ENCODE measurements around the gene CHMP1B. TPM values are rescaled to one million over a fixed set of nuclear protein-coding genes. Genes with fewer than 3 reads are reported as not detected.

CHMP1B gene
- polyA plus RNA-seq, 1 donor from 2014 or later: 106 TPM

DNA sequence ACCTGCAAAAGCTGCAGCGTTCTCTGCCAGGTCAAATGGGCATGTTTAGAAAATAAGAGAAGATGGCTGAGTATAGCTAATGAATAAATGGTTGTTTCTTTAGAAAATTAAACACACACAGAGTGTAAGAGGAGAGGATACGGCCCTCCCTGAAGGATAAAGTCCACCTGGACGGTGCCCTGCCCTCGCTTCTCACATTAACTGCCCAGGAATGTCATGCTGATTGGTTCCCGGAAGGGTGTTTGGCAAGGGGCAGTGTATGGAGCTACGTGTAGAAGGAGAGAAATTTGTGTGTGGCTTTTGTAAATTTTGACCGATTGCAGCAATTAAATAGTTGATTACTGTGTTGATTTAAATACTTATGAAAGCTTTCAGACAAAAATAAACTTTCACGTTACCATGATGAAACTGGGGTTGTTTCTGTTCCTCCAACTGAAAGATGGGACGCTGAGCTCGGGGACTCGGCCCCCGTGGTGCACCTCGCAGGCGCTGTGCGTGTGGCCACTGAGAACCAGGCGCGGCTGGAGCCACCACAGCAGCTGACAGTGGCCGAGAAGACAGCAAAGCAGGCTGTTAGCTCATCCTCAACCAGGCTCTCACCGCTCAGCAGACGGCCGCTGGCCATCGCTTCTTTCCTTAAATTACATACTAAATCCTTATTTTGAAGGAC, 34.2 kb downstream of the CHMP1B start:
- H4K20me1 ChIP-seq (ENCODE audit: insufficient read depth): no peaks in the 10 kb centered on the region
- H2AFZ ChIP-seq (ENCODE audit: low read depth, low read length): no peak overlapping the region
- H3K79me2 ChIP-seq (replicated peaks; ENCODE audit: insufficient read depth, low read length): no peaks in the 10 kb centered on the region
- H3K36me3 ChIP-seq (ENCODE audit: insufficient read depth, low read length): peaks cover 12% of the 10 kb centered on the region
- no peaks in the 10 kb centered on the region for H3K9me3 ChIP-seq (ENCODE audit: low read length)
- no peak overlapping the region for H3K4me3 ChIP-seq (ENCODE audit: low read length)
- H3K4me2 ChIP-seq (ENCODE audit: low read length): no peak overlapping the region
- TF ChIP-seq, protein P1, sequence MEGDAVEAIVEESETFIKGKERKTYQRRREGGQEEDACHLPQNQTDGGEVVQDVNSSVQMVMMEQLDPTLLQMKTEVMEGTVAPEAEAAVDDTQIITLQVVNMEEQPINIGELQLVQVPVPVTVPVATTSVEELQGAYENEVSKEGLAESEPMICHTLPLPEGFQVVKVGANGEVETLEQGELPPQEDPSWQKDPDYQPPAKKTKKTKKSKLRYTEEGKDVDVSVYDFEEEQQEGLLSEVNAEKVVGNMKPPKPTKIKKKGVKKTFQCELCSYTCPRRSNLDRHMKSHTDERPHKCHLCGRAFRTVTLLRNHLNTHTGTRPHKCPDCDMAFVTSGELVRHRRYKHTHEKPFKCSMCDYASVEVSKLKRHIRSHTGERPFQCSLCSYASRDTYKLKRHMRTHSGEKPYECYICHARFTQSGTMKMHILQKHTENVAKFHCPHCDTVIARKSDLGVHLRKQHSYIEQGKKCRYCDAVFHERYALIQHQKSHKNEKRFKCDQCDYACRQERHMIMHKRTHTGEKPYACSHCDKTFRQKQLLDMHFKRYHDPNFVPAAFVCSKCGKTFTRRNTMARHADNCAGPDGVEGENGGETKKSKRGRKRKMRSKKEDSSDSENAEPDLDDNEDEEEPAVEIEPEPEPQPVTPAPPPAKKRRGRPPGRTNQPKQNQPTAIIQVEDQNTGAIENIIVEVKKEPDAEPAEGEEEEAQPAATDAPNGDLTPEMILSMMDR (IDR thresholded peaks at IDR 0.05; ENCODE audit: poor library complexity, severe bottlenecking): no peak
- no peak for TF ChIP-seq EZH2 (IDR thresholded peaks at IDR 0.05; ENCODE audit: borderline replicate concordance, insufficient read depth, low read length, poor library complexity, severe bottlenecking)
- TF ChIP-seq, protein P2, sequence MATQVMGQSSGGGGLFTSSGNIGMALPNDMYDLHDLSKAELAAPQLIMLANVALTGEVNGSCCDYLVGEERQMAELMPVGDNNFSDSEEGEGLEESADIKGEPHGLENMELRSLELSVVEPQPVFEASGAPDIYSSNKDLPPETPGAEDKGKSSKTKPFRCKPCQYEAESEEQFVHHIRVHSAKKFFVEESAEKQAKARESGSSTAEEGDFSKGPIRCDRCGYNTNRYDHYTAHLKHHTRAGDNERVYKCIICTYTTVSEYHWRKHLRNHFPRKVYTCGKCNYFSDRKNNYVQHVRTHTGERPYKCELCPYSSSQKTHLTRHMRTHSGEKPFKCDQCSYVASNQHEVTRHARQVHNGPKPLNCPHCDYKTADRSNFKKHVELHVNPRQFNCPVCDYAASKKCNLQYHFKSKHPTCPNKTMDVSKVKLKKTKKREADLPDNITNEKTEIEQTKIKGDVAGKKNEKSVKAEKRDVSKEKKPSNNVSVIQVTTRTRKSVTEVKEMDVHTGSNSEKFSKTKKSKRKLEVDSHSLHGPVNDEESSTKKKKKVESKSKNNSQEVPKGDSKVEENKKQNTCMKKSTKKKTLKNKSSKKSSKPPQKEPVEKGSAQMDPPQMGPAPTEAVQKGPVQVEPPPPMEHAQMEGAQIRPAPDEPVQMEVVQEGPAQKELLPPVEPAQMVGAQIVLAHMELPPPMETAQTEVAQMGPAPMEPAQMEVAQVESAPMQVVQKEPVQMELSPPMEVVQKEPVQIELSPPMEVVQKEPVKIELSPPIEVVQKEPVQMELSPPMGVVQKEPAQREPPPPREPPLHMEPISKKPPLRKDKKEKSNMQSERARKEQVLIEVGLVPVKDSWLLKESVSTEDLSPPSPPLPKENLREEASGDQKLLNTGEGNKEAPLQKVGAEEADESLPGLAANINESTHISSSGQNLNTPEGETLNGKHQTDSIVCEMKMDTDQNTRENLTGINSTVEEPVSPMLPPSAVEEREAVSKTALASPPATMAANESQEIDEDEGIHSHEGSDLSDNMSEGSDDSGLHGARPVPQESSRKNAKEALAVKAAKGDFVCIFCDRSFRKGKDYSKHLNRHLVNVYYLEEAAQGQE (IDR thresholded peaks at IDR 0.05; ENCODE audit: borderline replicate concordance): no peak
- no peak for TF ChIP-seq POLR2AphosphoS5 (IDR thresholded peaks at IDR 0.05)
- no peak for TF ChIP-seq SMC3 (conservative IDR thresholded peaks at IDR 0.05; ENCODE audit: poor library complexity)
- no peak for TF ChIP-seq MXI1 (conservative IDR thresholded peaks at IDR 0.05; ENCODE audit: poor library complexity, severe bottlenecking)
- no peak for TF ChIP-seq TAF1 (IDR thresholded peaks at IDR 0.05; ENCODE audit: low read depth)
- no peak for TF ChIP-seq RAD21 (conservative IDR thresholded peaks at IDR 0.05)
- TF ChIP-seq EP300 (conservative IDR thresholded peaks at IDR 0.05; ENCODE audit: poor library complexity, severe bottlenecking): no peak
- no peaks in the 10 kb centered on the region for H3F3A ChIP-seq (ENCODE audit: insufficient read depth, low read length, poor library complexity, severe bottlenecking)
- H3K9ac ChIP-seq (ENCODE audit: low read length): no peak overlapping the region
- H3K9me2 ChIP-seq (ENCODE audit: insufficient read depth, low read length): no peaks in the 10 kb centered on the region
- no peak overlapping the region for H3K27ac ChIP-seq (ENCODE audit: low read length)
- H3K27me3 ChIP-seq (ENCODE audit: insufficient read depth, low read depth, low read length): no peaks in the 10 kb centered on the region

DNA sequence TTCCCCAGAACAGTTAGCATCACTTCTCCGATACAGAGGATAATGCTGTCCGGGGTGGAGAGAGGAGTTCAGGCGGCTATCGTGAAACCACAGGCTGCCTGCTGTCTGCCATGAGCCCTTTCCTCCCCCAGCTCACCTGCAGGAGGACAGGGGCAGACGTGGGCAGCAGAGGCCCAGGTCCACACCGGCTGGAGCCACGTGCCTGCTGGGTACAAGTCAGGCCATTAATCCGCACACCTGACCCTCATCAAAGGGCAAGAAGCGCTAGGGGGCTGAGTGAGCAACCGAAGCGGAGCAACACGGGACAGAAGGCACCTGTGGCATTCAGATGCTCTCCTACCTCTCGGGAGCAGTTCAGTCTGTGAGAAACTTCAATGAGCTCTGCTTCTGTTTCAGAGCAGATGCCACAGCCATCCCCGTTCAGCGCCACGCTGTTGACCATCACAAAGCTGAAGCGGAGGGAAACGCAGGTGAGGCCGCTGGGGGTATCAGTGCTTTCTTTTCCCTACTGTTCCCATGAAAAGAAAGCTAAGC, 35.4 kb downstream of the CHMP1B start:
- TF ChIP-seq POLR2AphosphoS5 (IDR thresholded peaks at IDR 0.05): no peak
- no peak for TF ChIP-seq SMC3 (conservative IDR thresholded peaks at IDR 0.05; ENCODE audit: poor library complexity)

More for the DNA sequence above, 35.4 kb downstream of the CHMP1B start:
- no peaks in the 10 kb centered on the region for H4K20me1 ChIP-seq (ENCODE audit: insufficient read depth)
- no peak overlapping the region for H2AFZ ChIP-seq (ENCODE audit: low read depth, low read length)
- H3K9me2 ChIP-seq (ENCODE audit: insufficient read depth, low read length): no peaks in the 10 kb centered on the region
- peaks cover 12% of the 10 kb centered on the region for H3K36me3 ChIP-seq (ENCODE audit: insufficient read depth, low read length)
- no peaks in the 10 kb centered on the region for H3F3A ChIP-seq (ENCODE audit: insufficient read depth, low read length, poor library complexity, severe bottlenecking)
- H3K4me2 ChIP-seq (ENCODE audit: low read length): no peak overlapping the region
- no peaks in the 10 kb centered on the region for H3K79me2 ChIP-seq (replicated peaks; ENCODE audit: insufficient read depth, low read length)
- no peaks in the 10 kb centered on the region for H3K27me3 ChIP-seq (ENCODE audit: insufficient read depth, low read depth, low read length)
- H3K4me3 ChIP-seq (ENCODE audit: low read length): no peak overlapping the region
- H3K27ac ChIP-seq (ENCODE audit: low read length): no peak overlapping the region
- no peaks in the 10 kb centered on the region for H3K9me3 ChIP-seq (ENCODE audit: low read length)
- no peak overlapping the region for H3K9ac ChIP-seq (ENCODE audit: low read length)
